HEK293 (cell line): ENCODE results near the gene DDX28.
A peak's percentile ranks its signal among the peaks of the same experiment; 100 is the strongest.

ENCODE experiments used
- CTCF ChIA-PET: fragments of 350-600 bp; formaldehyde crosslinking; extraction: SDS; loops from one replicate; lab custom pipeline; 2021; ENCODE audit warnings: antibody characterized with exemption; lab: Yijun Ruan, JAX
- POLR2A ChIA-PET: fragments of 300-600 bp; formaldehyde crosslinking; extraction: SDS; loops from one replicate; lab custom pipeline; 2020; ENCODE audit warnings: antibody characterized with exemption, inconsistent platforms; lab: Yijun Ruan, JAX
- H3K27ac ChIP-seq: fragments of 200-500 bp; sonication (Bioruptor generic); 2 replicates; pipeline ENCODE4 v1.5.1; 2014; ENCODE audit warnings: low read depth, low read length, control low read depth, inconsistent platforms; ENCODE audit errors: extremely low read depth
- H3K36me3 ChIP-seq, 2 experiments: fragments of 200-500 bp in 1 of 2; sonication (Bioruptor generic) in 1 of 2; 1 replicate in 1 of 2; 2 replicates in 1 of 2; pipeline ENCODE4 v1.5.1; 2014 to 2017; ENCODE audit warnings: inconsistent platforms in 2 of 2, low read length in 2 of 2; ENCODE audit not compliant: control insufficient read depth in 2 of 2, insufficient read depth in 1 of 2
- H3K4me1 ChIP-seq: fragments of 200-500 bp; sonication (Bioruptor generic); 2 replicates; pipeline ENCODE4 v1.5.1; 2014; ENCODE audit warnings: mild to moderate bottlenecking, low read length, inconsistent platforms; ENCODE audit not compliant: control insufficient read depth, insufficient read depth
- H3K4me3 ChIP-seq: 2 replicates; pipeline ENCODE4 v1.5.1; 2011; ENCODE audit warnings: low read depth, mild to moderate bottlenecking, control low read depth, low read length, moderate library complexity
- H3K9me3 ChIP-seq: fragments of 200-500 bp; sonication (Bioruptor generic); 2 replicates; pipeline ENCODE4 v1.5.1; 2014; ENCODE audit warnings: low read depth, low read length, inconsistent platforms; ENCODE audit not compliant: control insufficient read depth, insufficient read depth
- FEZF1 ChIP-seq: fragments of 450-650 bp; formaldehyde crosslinking; IDR thresholded peaks from 2 replicates; pipeline ENCODE4 v1.5.1; 2016; ENCODE audit warnings: missing biosample characterization, missing genetic modification characterization
- IKZF3 ChIP-seq: fragments of 450-650 bp; IDR thresholded peaks from 2 replicates; pipeline ENCODE4 v1.5.0; 2018; ENCODE audit warnings: missing biosample characterization, mild to moderate bottlenecking, missing genetic modification characterization, moderate library complexity
- KLF7 ChIP-seq: fragments of 450-650 bp; formaldehyde crosslinking; IDR thresholded peaks from 2 replicates; pipeline ENCODE4 v1.5.1; 2016; ENCODE audit warnings: missing biosample characterization, missing genetic modification characterization, borderline replicate concordance
- ZNF121 ChIP-seq: fragments of 450-650 bp; formaldehyde crosslinking; IDR thresholded peaks from 2 replicates; pipeline ENCODE4 v1.5.1; 2016; ENCODE audit warnings: missing biosample characterization, missing genetic modification characterization
- ZNF157 ChIP-seq: fragments of 450-650 bp; formaldehyde crosslinking; IDR thresholded peaks from 2 replicates; pipeline ENCODE4 v1.5.1; 2016; ENCODE audit warnings: missing biosample characterization, missing genetic modification characterization
- ZNF24 ChIP-seq: fragments of 450-650 bp; formaldehyde crosslinking; IDR thresholded peaks from 2 replicates; pipeline ENCODE4 v1.5.1; 2016; ENCODE audit warnings: missing biosample characterization, missing genetic modification characterization
- ZNF362 ChIP-seq: fragments of 450-650 bp; formaldehyde crosslinking; IDR thresholded peaks from 2 replicates; pipeline ENCODE4 v1.5.1; 2016; ENCODE audit warnings: missing biosample characterization, missing genetic modification characterization
- ZNF433 ChIP-seq: fragments of 450-650 bp; formaldehyde crosslinking; IDR thresholded peaks from 2 replicates; pipeline ENCODE4 v1.5.1; 2016; ENCODE audit warnings: missing biosample characterization, missing genetic modification characterization, low read depth
- ZNF549 ChIP-seq: fragments of 450-650 bp; IDR thresholded peaks from 2 replicates; pipeline ENCODE4 v1.5.1; 2018; ENCODE audit warnings: missing biosample characterization, missing genetic modification characterization, mild to moderate bottlenecking, inconsistent platforms, moderate library complexity
- ZNF624 ChIP-seq: fragments of 450-650 bp; formaldehyde crosslinking; IDR thresholded peaks from 2 replicates; pipeline ENCODE4 v1.5.1; 2017; ENCODE audit warnings: missing biosample characterization, missing genetic modification characterization
- ZNF768 ChIP-seq: fragments of 450-650 bp; formaldehyde crosslinking; IDR thresholded peaks from 2 replicates; pipeline ENCODE4 v1.5.1; 2018; ENCODE audit warnings: missing biosample characterization, mild to moderate bottlenecking, missing genetic modification characterization
- ZNF791 ChIP-seq: fragments of 450-650 bp; formaldehyde crosslinking; IDR thresholded peaks from 2 replicates; pipeline ENCODE4 v1.5.1; 2016; ENCODE audit warnings: missing biosample characterization, missing genetic modification characterization
- ZNF830 ChIP-seq: fragments of 450-650 bp; IDR thresholded peaks from 2 replicates; pipeline ENCODE4 v1.5.0; 2018; ENCODE audit warnings: missing biosample characterization, missing genetic modification characterization, low read depth, mild to moderate bottlenecking, moderate library complexity
- ZSCAN4 ChIP-seq: fragments of 450-650 bp; formaldehyde crosslinking; IDR thresholded peaks from 2 replicates; pipeline ENCODE4 v1.5.1; 2017; ENCODE audit warnings: missing biosample characterization, missing genetic modification characterization
- ZXDB ChIP-seq: fragments of 450-650 bp; formaldehyde crosslinking; IDR thresholded peaks from 2 replicates; pipeline ENCODE4 v1.5.1; 2016; ENCODE audit warnings: missing biosample characterization, missing genetic modification characterization
- TF ChIP-seq, protein P1 (sequence below): fragments of 450-650 bp; formaldehyde crosslinking; IDR thresholded peaks from 2 replicates; pipeline ENCODE4 v1.5.1; 2016; ENCODE audit warnings: missing biosample characterization, missing genetic modification characterization
- TF ChIP-seq, protein P2 (sequence below): fragments of 450-650 bp; formaldehyde crosslinking; IDR thresholded peaks from 2 replicates; pipeline ENCODE4 v1.5.1; 2016; ENCODE audit warnings: missing biosample characterization, missing genetic modification characterization

The DDX28 gene

DNA sequence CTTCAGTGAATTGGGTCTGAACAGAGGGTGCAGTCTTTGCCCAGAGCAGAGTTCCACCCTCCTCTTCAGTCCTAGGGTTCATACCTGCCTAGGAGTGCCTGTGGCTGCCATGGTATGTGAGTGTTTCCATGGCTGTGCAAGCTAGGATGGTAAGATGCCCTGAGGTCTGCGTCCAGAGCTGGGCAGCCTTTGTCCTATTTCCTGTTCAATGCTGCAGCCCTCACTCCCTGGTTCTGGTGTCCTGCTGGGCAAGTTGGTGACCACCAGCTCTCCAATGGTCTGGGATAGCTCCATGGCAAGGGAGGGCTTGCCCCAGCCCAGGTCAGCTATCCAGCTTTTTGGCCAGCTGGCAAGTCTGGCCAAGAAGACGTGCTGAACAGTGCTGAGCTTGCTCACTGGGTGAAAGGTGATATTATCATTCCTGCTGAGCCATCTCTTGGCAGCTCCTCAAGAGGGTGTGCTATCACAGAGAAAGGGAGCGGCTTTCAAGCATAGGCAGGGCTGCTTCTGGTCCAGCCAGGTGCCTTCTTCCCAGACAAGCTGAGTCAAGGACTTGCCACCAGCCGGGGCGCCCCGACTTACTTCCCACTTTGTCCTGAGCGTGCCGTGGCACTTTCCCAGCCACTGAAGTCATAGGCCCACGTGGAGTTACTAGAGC lies 49.1 kb upstream of the DDX28 start:
- Histone ChIP-seq H3K36me3 (peaks cover 7 to 80% of the 10 kb centered on the region in 2 experiments; a peak in 2 of 3 replicates), H3K27ac (no peak overlapping the region), H3K9me3 (no peaks in the 10 kb centered on the region), H3K4me3 (no peak overlapping the region), H3K4me1 (peaks cover 5% of the 10 kb centered on the region; the same call in 1 of the 2 replicates)
- TF ChIP-seq KLF7 (tag by site-specific recombination) (no peak), ZNF433 (tag by site-specific recombination) (no peak), ZNF791 (tag by site-specific recombination) (no peak), FEZF1 (no peak), ZNF362 (tag by site-specific recombination) (no peak), ZNF157 (no peak), IKZF3 (tag by site-specific recombination) (no peak), ZNF24 (no peak), ZNF624 (tag by site-specific recombination) (no peak)
- TF ChIP-seq, protein P1, sequence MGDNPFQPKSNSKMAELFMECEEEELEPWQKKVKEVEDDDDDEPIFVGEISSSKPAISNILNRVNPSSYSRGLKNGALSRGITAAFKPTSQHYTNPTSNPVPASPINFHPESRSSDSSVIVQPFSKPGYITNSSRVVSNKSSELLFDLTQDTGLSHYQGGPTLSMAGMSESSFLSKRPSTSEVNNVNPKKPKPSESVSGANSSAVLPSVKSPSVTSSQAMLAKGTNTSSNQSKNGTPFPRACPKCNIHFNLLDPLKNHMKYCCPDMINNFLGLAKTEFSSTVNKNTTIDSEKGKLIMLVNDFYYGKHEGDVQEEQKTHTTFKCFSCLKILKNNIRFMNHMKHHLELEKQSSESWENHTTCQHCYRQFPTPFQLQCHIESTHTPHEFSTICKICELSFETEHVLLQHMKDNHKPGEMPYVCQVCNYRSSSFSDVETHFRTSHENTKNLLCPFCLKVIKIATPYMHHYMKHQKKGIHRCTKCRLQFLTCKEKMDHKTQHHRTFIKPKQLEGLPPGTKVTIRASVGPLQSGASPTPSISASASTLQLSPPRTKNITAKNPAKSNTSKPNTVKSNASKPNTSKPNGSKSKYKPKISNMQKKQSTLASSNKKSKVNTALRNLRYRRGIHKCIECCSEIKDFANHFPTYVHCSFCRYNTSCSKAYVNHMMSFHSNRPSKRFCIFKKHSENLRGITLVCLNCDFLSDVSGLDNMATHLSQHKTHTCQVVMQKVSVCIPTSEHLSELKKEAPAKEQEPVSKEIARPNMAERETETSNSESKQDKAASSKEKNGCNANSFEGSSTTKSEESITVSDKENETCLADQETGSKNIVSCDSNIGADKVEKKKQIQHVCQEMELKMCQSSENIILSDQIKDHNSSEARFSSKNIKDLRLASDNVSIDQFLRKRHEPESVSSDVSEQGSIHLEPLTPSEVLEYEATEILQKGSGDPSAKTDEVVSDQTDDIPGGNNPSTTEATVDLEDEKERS (tag by site-specific recombination): no peak
- ChIA-PET POLR2A (interaction anchor here (0.7 to 1.2 kb wide), 2 partner anchors 12 to 60 kb away, joined by 3 read pairs; no protein-coding TSS in a partner anchor), CTCF (interaction anchor here (0.7 to 1.4 kb wide), 5 partner anchors 9 to 31 kb away, joined by 3 to 4 read pairs (median 4); no protein-coding TSS in a partner anchor)

- TF ChIP-seq ZNF121 (tag by site-specific recombination): peak; percentile 91
- no peak for TF ChIP-seq ZNF830
- TF ChIP-seq, all 188 proteins: peak for 1
- H3K4me3 ChIP-seq: no peak overlapping the region
- H3K4me1 ChIP-seq: peaks cover 5% of the 10 kb centered on the region; the same call in 1 of the 2 replicates
- H3K9me3 ChIP-seq: no peaks in the 10 kb centered on the region
- POLR2A ChIA-PET: interaction anchor here (1.2 kb wide), 1 partner anchor 13 kb away, joined by 3 read pairs; no protein-coding TSS in a partner anchor
- CTCF ChIA-PET: interaction anchor here (0.7 to 1.4 kb wide), 4 partner anchors 8 to 31 kb away, joined by 3 to 4 read pairs (median 4); no protein-coding TSS in a partner anchor
- H3K27ac ChIP-seq: no peak overlapping the region
- H3K36me3 ChIP-seq: peaks cover 3 to 80% of the 10 kb centered on the region in 2 experiments; a peak in 2 of 3 replicates
Observed at GRCh38 chr16:68071518-68071901, 48.5 kb upstream of the DDX28 start.

- Histone ChIP-seq H3K9me3 (no peaks in the 10 kb centered on the region), H3K4me1 (peaks cover 5% of the 10 kb centered on the region; the same call in 1 of the 2 replicates), H3K27ac (no peak overlapping the region), H3K36me3 (peaks cover 3 to 80% of the 10 kb centered on the region in 2 experiments; a peak in 2 of 3 replicates), H3K4me3 (no peak overlapping the region)
- CTCF ChIA-PET: interaction anchor here (0.6 to 1.4 kb wide), 6 partner anchors 10 to 129 kb away, joined by 3 to 4 read pairs (median 4); no protein-coding TSS in a partner anchor
- TF ChIP-seq ZNF768 (tag by site-specific recombination): no peak
- TF ChIP-seq ZNF549 (tag by site-specific recombination): no peak
- no peak for TF ChIP-seq ZXDB (tag by site-specific recombination)
- no peak for TF ChIP-seq ZSCAN4
- TF ChIP-seq, protein P2, sequence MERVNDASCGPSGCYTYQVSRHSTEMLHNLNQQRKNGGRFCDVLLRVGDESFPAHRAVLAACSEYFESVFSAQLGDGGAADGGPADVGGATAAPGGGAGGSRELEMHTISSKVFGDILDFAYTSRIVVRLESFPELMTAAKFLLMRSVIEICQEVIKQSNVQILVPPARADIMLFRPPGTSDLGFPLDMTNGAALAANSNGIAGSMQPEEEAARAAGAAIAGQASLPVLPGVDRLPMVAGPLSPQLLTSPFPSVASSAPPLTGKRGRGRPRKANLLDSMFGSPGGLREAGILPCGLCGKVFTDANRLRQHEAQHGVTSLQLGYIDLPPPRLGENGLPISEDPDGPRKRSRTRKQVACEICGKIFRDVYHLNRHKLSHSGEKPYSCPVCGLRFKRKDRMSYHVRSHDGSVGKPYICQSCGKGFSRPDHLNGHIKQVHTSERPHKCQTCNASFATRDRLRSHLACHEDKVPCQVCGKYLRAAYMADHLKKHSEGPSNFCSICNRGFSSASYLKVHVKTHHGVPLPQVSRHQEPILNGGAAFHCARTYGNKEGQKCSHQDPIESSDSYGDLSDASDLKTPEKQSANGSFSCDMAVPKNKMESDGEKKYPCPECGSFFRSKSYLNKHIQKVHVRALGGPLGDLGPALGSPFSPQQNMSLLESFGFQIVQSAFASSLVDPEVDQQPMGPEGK (tag by site-specific recombination): no peak
- POLR2A ChIA-PET: interaction anchor here (1.2 kb wide), 1 partner anchor 13 kb away, joined by 3 read pairs; no protein-coding TSS in a partner anchor
Observed at GRCh38 chr16:68070806-68071517, 47.9 kb upstream of the DDX28 start.
